GM13976 (cell line): ENCODE results near the gene TMPRSS11E.
"Not testable (repeated sequence)": the region's sequence is repeated elsewhere in the genome, so short reads cannot be mapped to it uniquely, and the experiment has no call there.

Source experiments
- DNase-seq: peaks from one replicate; pipeline ENCODE4 v3.0.0; 2012; ENCODE audit warnings: low spot score
- in situ Hi-C: fragments of 300-500 bp; cut with MboI; formaldehyde crosslinking; loops from one replicate; pipeline ENCODE4 v1.12.0; 2022; ENCODE audit warnings: low sequenced_read_pairs, mixed read lengths, inconsistent platforms; ENCODE audit not compliant: unreplicated experiment
- TF ChIP-seq, protein P1 (sequence below): IDR thresholded peaks from 2 replicates; pipeline ENCODE4 v1.5.1; 2012; ENCODE audit warnings: borderline replicate concordance, mild to moderate bottlenecking; ENCODE audit not compliant: insufficient read depth; ENCODE audit errors: extremely low read depth, missing control alignments, control extremely low read depth

TMPRSS11E gene

DNA sequence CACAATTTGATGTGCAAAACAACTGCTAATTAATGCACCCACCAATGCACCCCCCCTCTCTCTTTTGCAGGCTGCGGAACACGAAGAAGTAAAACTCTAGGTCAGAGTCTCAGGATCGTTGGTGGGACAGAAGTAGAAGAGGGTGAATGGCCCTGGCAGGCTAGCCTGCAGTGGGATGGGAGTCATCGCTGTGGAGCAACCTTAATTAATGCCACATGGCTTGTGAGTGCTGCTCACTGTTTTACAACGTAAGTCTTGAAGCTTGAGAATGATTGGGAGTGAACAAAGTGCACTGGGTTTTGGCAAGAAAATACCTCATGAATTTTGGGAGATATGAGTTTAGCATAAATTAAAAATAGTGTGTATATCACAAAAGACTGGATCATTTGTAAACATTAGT, 28.9 kb downstream of the TMPRSS11E start:
- TF ChIP-seq, protein P1, sequence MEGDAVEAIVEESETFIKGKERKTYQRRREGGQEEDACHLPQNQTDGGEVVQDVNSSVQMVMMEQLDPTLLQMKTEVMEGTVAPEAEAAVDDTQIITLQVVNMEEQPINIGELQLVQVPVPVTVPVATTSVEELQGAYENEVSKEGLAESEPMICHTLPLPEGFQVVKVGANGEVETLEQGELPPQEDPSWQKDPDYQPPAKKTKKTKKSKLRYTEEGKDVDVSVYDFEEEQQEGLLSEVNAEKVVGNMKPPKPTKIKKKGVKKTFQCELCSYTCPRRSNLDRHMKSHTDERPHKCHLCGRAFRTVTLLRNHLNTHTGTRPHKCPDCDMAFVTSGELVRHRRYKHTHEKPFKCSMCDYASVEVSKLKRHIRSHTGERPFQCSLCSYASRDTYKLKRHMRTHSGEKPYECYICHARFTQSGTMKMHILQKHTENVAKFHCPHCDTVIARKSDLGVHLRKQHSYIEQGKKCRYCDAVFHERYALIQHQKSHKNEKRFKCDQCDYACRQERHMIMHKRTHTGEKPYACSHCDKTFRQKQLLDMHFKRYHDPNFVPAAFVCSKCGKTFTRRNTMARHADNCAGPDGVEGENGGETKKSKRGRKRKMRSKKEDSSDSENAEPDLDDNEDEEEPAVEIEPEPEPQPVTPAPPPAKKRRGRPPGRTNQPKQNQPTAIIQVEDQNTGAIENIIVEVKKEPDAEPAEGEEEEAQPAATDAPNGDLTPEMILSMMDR = no peak
- in situ Hi-C loops = loop anchor here (25.0 kb wide), 1 partner anchor 686 kb away; no protein-coding TSS in a partner anchor
- DNase-seq = no peak

DNA sequence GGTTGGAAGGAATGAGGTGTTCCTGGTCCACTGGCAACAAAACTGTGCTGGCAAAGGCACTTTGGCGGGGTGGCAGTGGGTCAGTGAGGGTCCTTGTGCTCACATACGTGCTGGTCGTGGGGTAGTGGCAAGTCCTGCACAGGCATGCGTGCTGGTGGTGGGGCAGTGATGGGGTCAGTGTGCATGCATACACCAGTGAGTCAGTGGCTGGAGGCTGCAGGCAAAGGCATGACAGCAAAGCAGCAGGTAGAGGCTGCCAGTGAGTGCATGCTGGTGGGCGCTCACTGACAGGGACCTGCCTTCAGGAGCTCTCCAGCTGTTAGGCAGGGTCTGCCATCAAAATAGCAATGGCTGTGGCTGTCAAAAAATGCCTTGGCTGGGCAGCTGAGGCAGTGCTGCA, 42.1 kb downstream of the TMPRSS11E start:
- TF ChIP-seq, protein P1 = no peak
- no peak for DNase-seq
- in situ Hi-C loops = loop anchor here (25.0 kb wide), 1 partner anchor 673 kb away; no protein-coding TSS in a partner anchor

DNA sequence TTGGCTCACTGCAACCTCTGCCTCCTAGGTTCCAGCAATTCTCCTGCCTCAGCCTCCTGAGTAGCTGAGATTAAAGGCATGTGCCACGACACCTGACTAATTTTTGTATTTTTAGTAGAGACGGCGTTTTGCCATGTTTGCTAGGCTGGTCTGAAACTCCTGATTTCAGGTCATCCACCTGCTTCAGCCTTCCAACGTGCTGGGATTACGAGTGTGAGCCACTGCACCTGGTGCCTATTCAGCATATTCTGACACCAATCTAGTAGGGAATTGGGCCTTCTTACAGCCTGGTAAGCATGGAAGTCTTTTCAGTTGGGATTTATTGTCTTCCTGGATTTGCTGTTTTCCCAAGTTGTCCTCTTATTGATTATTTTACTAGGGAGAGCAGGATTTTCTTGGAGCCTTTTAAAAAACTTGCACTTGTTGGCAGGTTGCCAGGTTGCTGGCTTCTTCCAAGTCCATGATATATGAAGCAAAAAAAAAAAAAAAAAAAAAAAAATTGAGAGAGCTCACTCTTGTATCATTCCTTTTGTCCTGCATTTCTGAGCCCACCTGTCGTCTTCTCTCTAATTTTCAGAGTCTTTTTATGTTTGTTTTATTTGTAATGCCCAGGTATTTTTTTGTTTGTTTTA, 43.7 kb downstream of the TMPRSS11E start:
- no peak for DNase-seq
- TF ChIP-seq, protein P1 = no peak
- in situ Hi-C loops = loop anchor here (25.0 kb wide), 1 partner anchor 671 kb away; no protein-coding TSS in a partner anchor

DNA sequence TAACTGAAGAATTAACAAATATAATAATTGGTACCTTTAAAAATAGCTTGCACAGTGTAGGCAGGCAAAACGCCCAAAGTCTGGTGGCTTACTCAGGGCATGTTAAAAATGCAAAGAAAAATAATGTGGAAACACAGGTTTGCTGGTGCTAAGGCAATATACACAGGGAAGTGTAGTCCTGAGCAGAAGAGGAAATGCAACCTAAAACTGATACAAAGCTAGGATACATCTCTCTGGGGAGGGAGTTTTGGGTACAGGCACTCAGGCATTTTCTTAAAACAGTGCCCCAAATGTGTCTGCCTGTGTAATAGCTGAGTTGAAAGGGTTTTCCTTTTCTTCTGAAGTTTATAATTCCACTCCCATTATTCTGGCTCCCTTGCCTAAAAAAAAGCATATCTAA, 47.4 kb downstream of the TMPRSS11E start:
- no peak for DNase-seq
- TF ChIP-seq, protein P1 = no peak
- in situ Hi-C loops = loop anchor here (25.0 kb wide), 1 partner anchor 668 kb away; no protein-coding TSS in a partner anchor

DNA sequence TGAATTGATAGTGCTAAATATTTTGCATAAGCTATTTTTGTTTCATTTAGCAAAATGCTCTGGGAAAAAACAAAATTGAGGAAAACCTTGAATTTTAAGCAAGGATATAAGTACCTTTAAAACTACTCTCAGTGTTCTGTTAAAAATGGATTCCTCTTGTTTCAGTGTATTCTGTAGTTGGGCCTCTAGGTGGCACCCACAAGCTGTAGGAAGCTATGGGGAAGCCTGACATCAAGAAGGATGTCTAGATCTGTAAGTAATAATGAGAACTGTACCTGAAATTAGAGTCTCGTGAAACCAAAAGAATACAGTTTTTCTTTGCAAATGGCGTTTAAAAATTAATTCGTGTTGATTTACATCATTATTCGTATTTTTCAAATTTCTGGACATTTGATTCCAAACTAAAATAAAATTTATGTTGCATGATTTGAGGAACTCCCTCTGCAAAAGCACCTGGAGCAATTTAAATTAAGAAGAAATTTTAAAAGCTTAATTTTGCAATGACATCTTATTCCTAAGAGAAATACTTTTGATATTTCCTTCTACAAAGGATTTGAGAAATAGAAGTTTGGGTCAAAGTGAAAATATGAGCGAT, 51.2 kb downstream of the TMPRSS11E start:
- DNase-seq = peak; percentile 37
- in situ Hi-C loops = loop anchor here (25.0 kb wide), 1 partner anchor 664 kb away; no protein-coding TSS in a partner anchor
- TF ChIP-seq, protein P1 = peak; percentile 80

DNA sequence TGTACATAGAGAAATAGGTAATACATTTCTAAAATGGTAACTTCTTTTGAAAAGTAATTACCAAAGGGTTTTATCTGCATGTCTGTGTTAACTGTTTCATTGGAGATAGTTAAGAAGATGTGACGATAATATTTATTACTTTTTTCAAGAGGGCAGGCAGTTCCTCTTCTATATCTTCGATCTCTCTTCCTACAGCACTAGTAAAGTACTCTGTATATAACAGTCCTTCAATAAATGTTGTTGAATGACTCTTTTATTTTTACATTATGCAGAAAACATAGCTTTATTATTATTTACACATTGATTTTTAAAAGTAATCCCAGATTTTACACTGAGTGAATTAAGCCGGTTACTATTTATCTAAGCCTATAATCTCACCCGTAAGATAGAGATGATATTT, 51.8 kb downstream of the TMPRSS11E start:
- TF ChIP-seq, protein P1 = no peak
- no peak for DNase-seq
- in situ Hi-C loops = loop anchor here (25.0 kb wide), 1 partner anchor 663 kb away; no protein-coding TSS in a partner anchor

DNA sequence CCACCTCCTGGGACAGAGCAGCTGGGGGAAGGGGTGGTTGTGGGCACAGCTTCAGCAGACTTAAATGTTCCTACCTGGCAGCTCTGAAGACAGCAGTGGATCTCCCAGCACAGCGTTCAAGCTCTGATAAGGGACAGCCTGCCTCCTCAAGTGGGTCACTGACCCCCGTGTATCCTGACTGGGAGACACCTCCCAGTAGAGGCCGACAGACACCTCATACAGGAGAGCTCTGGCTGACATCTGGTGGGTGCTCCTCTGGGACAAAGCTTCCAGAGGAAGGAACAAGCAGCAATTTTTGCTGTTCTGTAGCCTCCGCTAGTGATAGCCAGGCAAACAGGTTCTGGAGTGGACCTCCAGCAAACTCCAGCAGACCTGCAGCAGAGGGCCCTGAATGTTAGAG, 56.2 kb downstream of the TMPRSS11E start:
- in situ Hi-C loops, DNase-seq: not testable (repeated sequence)

DNA sequence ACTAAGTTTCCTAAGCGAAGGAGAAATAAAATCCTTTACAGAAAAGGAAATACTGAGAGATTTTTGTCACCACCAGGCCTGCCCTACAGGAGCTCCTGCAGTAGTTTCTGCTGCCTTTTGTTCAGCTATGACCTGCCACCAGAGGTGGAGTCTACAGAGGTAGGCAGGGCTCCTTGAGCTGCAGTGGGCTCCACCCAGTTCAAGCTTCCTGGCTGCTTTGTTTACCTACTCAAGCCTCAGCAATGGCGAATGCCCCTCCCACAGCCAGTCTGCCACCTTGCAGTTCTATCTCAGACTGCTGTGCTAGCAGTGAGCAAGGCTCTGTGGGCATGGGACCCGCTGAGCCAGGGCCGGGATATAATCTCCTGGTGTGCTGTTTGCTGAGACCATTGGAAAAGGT, 57.6 kb downstream of the TMPRSS11E start:
- DNase-seq, in situ Hi-C loops: not testable (repeated sequence)

DNA sequence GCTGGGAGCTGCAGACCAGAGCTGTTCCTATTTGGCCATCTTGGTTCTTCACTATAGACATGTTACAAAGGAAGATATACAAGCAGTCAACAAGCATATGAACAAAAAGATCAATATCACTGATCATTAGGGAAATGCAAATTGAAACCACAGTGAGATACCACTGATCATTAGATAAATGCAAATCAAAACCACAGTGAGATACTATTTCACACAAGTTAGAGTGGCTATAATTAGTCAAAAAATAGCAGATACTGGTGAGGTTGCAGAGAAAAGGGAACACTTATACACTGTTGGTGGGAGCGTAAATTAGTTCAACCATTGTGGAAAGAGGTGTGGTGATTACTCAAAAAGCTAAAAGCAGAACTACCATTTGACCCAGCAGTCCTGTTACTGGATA, 58.2 kb downstream of the TMPRSS11E start:
- DNase-seq, in situ Hi-C loops: not testable (repeated sequence)
